OCI-LY1 (cell line): ENCODE measurements around the gene VPS35L.

Experiments
- H2AFZ ChIP-seq: fragments of 200-600 bp; sonication (generic), shearing (Covaris generic); 2 replicates; pipeline ENCODE4 v1.6.0; 2014; ENCODE audit warnings: antibody characterized with exemption, mild to moderate bottlenecking, low read length
- H3F3A ChIP-seq: fragments of 200-600 bp; sonication (generic), shearing (Covaris generic); 2 replicates; pipeline ENCODE4 v1.6.0; 2014; ENCODE audit warnings: mild to moderate bottlenecking, antibody characterized with exemption, low read length, moderate library complexity; ENCODE audit not compliant: insufficient read depth
- H3K27ac ChIP-seq: fragments of 200-600 bp; sonication (generic); 2 replicates; pipeline ENCODE4 v1.5.1; 2014; ENCODE audit warnings: low read length, mixed run types, mild to moderate bottlenecking, low read depth; ENCODE audit not compliant: poor library complexity, severe bottlenecking
- H3K27me3 ChIP-seq: fragments of 200-600 bp; sonication (generic); 2 replicates; pipeline ENCODE4 v1.6.0; 2014; ENCODE audit warnings: antibody characterized with exemption, mild to moderate bottlenecking, low read length, moderate library complexity; ENCODE audit not compliant: insufficient read depth
- H3K36me3 ChIP-seq: fragments of 200-600 bp; sonication (generic); 2 replicates; pipeline ENCODE4 v1.6.1; 2014; ENCODE audit warnings: mild to moderate bottlenecking, antibody characterized with exemption, low read length, moderate library complexity, mixed read lengths; ENCODE audit not compliant: insufficient read depth
- H3K4me1 ChIP-seq: fragments of 200-600 bp; sonication (generic); 2 replicates; pipeline ENCODE4 v1.5.1; 2014; ENCODE audit warnings: mild to moderate bottlenecking, low read length, moderate library complexity; ENCODE audit not compliant: insufficient read depth, severe bottlenecking
- H3K4me2 ChIP-seq: fragments of 200-600 bp; sonication (generic), shearing (Covaris generic); 2 replicates; pipeline ENCODE4 v1.6.1; 2014; ENCODE audit warnings: low read length
- H3K4me3 ChIP-seq: fragments of 200-600 bp; sonication (generic); 2 replicates; pipeline ENCODE4 v1.5.1; 2014; ENCODE audit warnings: low read length, low read depth, mild to moderate bottlenecking, mixed read lengths; ENCODE audit not compliant: poor library complexity, severe bottlenecking
- H3K79me2 ChIP-seq: fragments of 200-600 bp; shearing (Covaris generic); 2 replicates; pipeline ENCODE4 v1.6.1; 2016; ENCODE audit warnings: mixed run types, low read length, mixed read lengths; ENCODE audit not compliant: insufficient read depth
- H3K9ac ChIP-seq: fragments of 200-600 bp; sonication (generic), shearing (Covaris generic); 2 replicates; pipeline ENCODE4 v1.6.1; 2014; ENCODE audit warnings: mild to moderate bottlenecking, low read length, mixed read lengths
- H3K9me2 ChIP-seq: fragments of 200-600 bp; sonication (generic), shearing (Covaris generic); 2 replicates; pipeline ENCODE4 v1.6.1; 2014; ENCODE audit warnings: low read depth, mild to moderate bottlenecking, low read length, mixed read lengths
- H3K9me3 ChIP-seq: fragments of 200-600 bp; shearing (Covaris generic); 2 replicates; pipeline ENCODE4 v1.6.1; 2014; ENCODE audit warnings: low read length, mixed read lengths
- H4K20me1 ChIP-seq: fragments of 200-600 bp; sonication (generic), shearing (Covaris generic); 2 replicates; pipeline ENCODE4 v1.6.0; 2016; ENCODE audit warnings: mild to moderate bottlenecking, low read length; ENCODE audit not compliant: insufficient read depth
- CTCF ChIP-seq: fragments of 200-600 bp; sonication (generic), shearing (Covaris generic); IDR thresholded peaks from 2 replicates; pipeline ENCODE4 v1.5.1; 2017; ENCODE audit warnings: mild to moderate bottlenecking, antibody characterized with exemption, low read length, moderate library complexity, mixed read lengths
- EZH2 ChIP-seq: fragments of 200-600 bp; sonication (generic), shearing (Covaris generic); IDR thresholded peaks from 2 replicates; pipeline ENCODE4 v1.8.0; 2017; ENCODE audit warnings: borderline replicate concordance, mixed run types, mild to moderate bottlenecking, antibody characterized with exemption, low read length, moderate library complexity, mixed read lengths

The VPS35L gene

GRCh38 chr16:19717314-19717713 is 161.8 kb downstream of the VPS35L start:
- no peaks in the 10 kb centered on the region for H3K27me3 ChIP-seq
- peaks cover 17% of the 10 kb centered on the region for H3K79me2 ChIP-seq
- H2AFZ ChIP-seq: no peak overlapping the region
- H3K9ac ChIP-seq: peak overlapping the region; percentile 88
- no peak for TF ChIP-seq CTCF
- no peak for TF ChIP-seq EZH2
- peak overlapping the region; percentile 66 for H3K4me2 ChIP-seq
- H3K27ac ChIP-seq: no peak overlapping the region
- no peaks in the 10 kb centered on the region for H3K9me2 ChIP-seq
- H3K4me3 ChIP-seq: peak overlapping the region; percentile 77
- H3K36me3 ChIP-seq: peaks cover 24% of the 10 kb centered on the region; the same call in 1 of the 2 replicates
- peaks cover 21% of the 10 kb centered on the region for H3K4me1 ChIP-seq
- no peaks in the 10 kb centered on the region for H3F3A ChIP-seq
- no peaks in the 10 kb centered on the region for H3K9me3 ChIP-seq
- H4K20me1 ChIP-seq: no peaks in the 10 kb centered on the region

- H3K27me3 ChIP-seq: no peaks in the 10 kb centered on the region
- H2AFZ ChIP-seq: no peak within 1 kb of the TSS; the same call in 1 of the 2 replicates
- peaks cover 17% of the 10 kb centered on the region for H3K79me2 ChIP-seq
- peaks cover 20% of the 10 kb centered on the region; the same call in 1 of the 2 replicates for H3K36me3 ChIP-seq
- H3F3A ChIP-seq: no peaks in the 10 kb centered on the region
- no peaks in the 10 kb centered on the region for H4K20me1 ChIP-seq
- peak within 1 kb of the TSS; percentile 66 for H3K4me2 ChIP-seq
- no peak for TF ChIP-seq CTCF
- TF ChIP-seq EZH2: no peak
- H3K9ac ChIP-seq: peak within 1 kb of the TSS; percentile 88
- H3K4me1 ChIP-seq: peaks cover 21% of the 10 kb centered on the region
- H3K4me3 ChIP-seq: peak within 1 kb of the TSS; percentile 77
- H3K9me2 ChIP-seq: no peaks in the 10 kb centered on the region
- no peaks in the 10 kb centered on the region for H3K9me3 ChIP-seq
- no peak within 1 kb of the TSS for H3K27ac ChIP-seq
Observed at GRCh38 chr16:19717741-19718623, 162.5 kb downstream of the VPS35L start, which contains the start of the genes IQCK and KNOP1. IQCK (plus strand) TSS chr16:19718271; CDS start chr16:19718307, 36 bp downstream. KNOP1 (minus strand) TSS chr16:19718227; CDS start chr16:19715035, 3,192 bp downstream.

- Histone ChIP-seq H3K9me2 (no peaks in the 10 kb centered on the region), H3K79me2 (peaks cover 17% of the 10 kb centered on the region), H2AFZ (no peak overlapping the region; the same call in 1 of the 2 replicates), H3K9ac (peak overlapping the region; percentile 88), H3F3A (no peaks in the 10 kb centered on the region), H3K9me3 (no peaks in the 10 kb centered on the region), H4K20me1 (no peaks in the 10 kb centered on the region), H3K4me2 (peak overlapping the region; percentile 66), H3K4me1 (peaks cover 21% of the 10 kb centered on the region), H3K27me3 (no peaks in the 10 kb centered on the region), H3K4me3 (peak overlapping the region; percentile 77), H3K27ac (no peak overlapping the region), H3K36me3 (peaks cover 15% of the 10 kb centered on the region; the same call in 1 of the 2 replicates)
- no peak for TF ChIP-seq CTCF
- no peak for TF ChIP-seq EZH2
Observed at GRCh38 chr16:19718624-19718965, 163.1 kb downstream of the VPS35L start.
